ENCODE results near the gene ACAP3.

ACAP3 gene

DNA sequence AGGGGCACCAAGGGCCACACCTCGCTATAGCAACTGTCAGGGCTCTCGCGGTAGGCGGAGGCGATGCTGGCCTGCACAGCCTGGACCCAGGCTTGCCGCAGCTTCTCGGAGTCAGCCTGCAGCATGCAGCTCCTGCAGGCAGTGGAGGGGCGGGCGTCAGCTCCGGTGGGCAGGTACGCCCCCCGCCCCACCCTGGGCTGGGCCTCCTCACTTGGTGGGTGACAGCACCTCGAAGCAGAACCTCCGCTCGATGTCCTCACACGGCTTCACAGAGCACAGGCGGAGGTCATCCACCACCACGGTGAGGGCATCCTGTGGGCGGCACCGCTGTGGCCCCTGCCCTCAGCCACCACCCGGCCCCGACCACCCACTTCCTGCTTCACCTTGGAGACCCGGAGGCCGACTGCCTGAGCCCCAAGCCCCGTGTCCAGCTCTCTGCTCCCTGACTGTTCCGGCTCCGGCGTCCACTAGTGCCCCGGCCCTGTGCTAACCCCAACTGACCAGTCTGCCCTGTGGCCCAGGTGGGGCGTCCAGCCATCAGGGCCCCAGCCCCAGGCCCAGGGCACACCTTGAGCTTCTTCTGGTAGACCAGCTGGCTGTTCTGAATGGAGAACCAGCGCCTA lies 9.8 kb downstream of the ACAP3 start:
- no peak for TF ChIP-seq GLIS3 (CRISPR knock-in tag; IDR thresholded peaks at IDR 0.05)
- no peak for TF ChIP-seq PPARA (CRISPR knock-in tag; IDR thresholded peaks at IDR 0.05; ENCODE audit: borderline replicate concordance)
- no peak for TF ChIP-seq ZNF565 (CRISPR knock-in tag; conservative IDR thresholded peaks at IDR 0.05; ENCODE audit: low read depth)
- TF ChIP-seq SNAI2 (CRISPR knock-in tag; IDR thresholded peaks at IDR 0.05), result no peak
- no peak for TF ChIP-seq OSR1 (CRISPR knock-in tag; IDR thresholded peaks at IDR 0.05)
- no peak for TF ChIP-seq ZFP30 (CRISPR knock-in tag; IDR thresholded peaks at IDR 0.05)
- TF ChIP-seq POU6F1 (CRISPR knock-in tag; IDR thresholded peaks at IDR 0.05; ENCODE audit: borderline replicate concordance, low read depth), result no peak
- TF ChIP-seq ESRRG (CRISPR knock-in tag; IDR thresholded peaks at IDR 0.05), result no peak
- TF ChIP-seq TCF4 (CRISPR knock-in tag; IDR thresholded peaks at IDR 0.05; ENCODE audit: borderline replicate concordance), result no peak
- no peak for TF ChIP-seq TSHZ2 (CRISPR knock-in tag; IDR thresholded peaks at IDR 0.05)
- TF ChIP-seq ZNF70 (CRISPR knock-in tag; IDR thresholded peaks at IDR 0.05), result no peak
- TF ChIP-seq TOX (CRISPR knock-in tag; IDR thresholded peaks at IDR 0.05; ENCODE audit: borderline replicate concordance), result no peak
- TF ChIP-seq CSDC2 (CRISPR knock-in tag; IDR thresholded peaks at IDR 0.05), result no peak
- no peak for TF ChIP-seq ISL1 (CRISPR knock-in tag; IDR thresholded peaks at IDR 0.05)
- no peak for TF ChIP-seq CSRNP3 (CRISPR knock-in tag; IDR thresholded peaks at IDR 0.05)
- TF ChIP-seq, protein P1, sequence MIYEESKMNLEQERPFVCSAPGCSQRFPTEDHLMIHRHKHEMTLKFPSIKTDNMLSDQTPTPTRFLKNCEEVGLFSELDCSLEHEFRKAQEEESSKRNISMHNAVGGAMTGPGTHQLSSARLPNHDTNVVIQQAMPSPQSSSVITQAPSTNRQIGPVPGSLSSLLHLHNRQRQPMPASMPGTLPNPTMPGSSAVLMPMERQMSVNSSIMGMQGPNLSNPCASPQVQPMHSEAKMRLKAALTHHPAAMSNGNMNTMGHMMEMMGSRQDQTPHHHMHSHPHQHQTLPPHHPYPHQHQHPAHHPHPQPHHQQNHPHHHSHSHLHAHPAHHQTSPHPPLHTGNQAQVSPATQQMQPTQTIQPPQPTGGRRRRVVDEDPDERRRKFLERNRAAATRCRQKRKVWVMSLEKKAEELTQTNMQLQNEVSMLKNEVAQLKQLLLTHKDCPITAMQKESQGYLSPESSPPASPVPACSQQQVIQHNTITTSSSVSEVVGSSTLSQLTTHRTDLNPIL (CRISPR knock-in tag; IDR thresholded peaks at IDR 0.05; ENCODE audit: low read depth), result no peak
- TF ChIP-seq ZC3H10 (CRISPR knock-in tag; IDR thresholded peaks at IDR 0.05), result no peak
- TF ChIP-seq, protein P2, sequence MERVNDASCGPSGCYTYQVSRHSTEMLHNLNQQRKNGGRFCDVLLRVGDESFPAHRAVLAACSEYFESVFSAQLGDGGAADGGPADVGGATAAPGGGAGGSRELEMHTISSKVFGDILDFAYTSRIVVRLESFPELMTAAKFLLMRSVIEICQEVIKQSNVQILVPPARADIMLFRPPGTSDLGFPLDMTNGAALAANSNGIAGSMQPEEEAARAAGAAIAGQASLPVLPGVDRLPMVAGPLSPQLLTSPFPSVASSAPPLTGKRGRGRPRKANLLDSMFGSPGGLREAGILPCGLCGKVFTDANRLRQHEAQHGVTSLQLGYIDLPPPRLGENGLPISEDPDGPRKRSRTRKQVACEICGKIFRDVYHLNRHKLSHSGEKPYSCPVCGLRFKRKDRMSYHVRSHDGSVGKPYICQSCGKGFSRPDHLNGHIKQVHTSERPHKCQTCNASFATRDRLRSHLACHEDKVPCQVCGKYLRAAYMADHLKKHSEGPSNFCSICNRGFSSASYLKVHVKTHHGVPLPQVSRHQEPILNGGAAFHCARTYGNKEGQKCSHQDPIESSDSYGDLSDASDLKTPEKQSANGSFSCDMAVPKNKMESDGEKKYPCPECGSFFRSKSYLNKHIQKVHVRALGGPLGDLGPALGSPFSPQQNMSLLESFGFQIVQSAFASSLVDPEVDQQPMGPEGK (CRISPR knock-in tag; IDR thresholded peaks at IDR 0.05; ENCODE audit: borderline replicate concordance), result no peak
- no peak for TF ChIP-seq BACH2 (CRISPR knock-in tag; IDR thresholded peaks at IDR 0.05; ENCODE audit: borderline replicate concordance)
- ATAC-seq, result no peak

- ATAC-seq, result no peak
- TF ChIP-seq ZFP30 (CRISPR knock-in tag; IDR thresholded peaks at IDR 0.05) (no peak), ISL1 (CRISPR knock-in tag; IDR thresholded peaks at IDR 0.05) (no peak), OSR1 (CRISPR knock-in tag; IDR thresholded peaks at IDR 0.05) (no peak), CSRNP3 (CRISPR knock-in tag; IDR thresholded peaks at IDR 0.05) (no peak), ZNF565 (CRISPR knock-in tag; conservative IDR thresholded peaks at IDR 0.05; ENCODE audit: low read depth) (no peak), TSHZ2 (CRISPR knock-in tag; IDR thresholded peaks at IDR 0.05) (no peak), RARB (CRISPR knock-in tag; IDR thresholded peaks at IDR 0.05) (no peak), BACH2 (CRISPR knock-in tag; IDR thresholded peaks at IDR 0.05; ENCODE audit: borderline replicate concordance) (no peak), ZFP3 (CRISPR knock-in tag; IDR thresholded peaks at IDR 0.05) (no peak), PPARA (CRISPR knock-in tag; IDR thresholded peaks at IDR 0.05; ENCODE audit: borderline replicate concordance) (no peak), ZNF8 (CRISPR knock-in tag; IDR thresholded peaks at IDR 0.05) (no peak), ZNF70 (CRISPR knock-in tag; IDR thresholded peaks at IDR 0.05) (no peak)
- TF ChIP-seq, protein P1 (CRISPR knock-in tag; IDR thresholded peaks at IDR 0.05; ENCODE audit: low read depth), result no peak
These were observed 11.4 kb downstream of the ACAP3 start for GRCh38 chr1:1296070-1297061.
